Panc1 (cell line): Measurements from ENCODE around the gene ZBTB20. TPM values are rescaled to one million over a fixed set of nuclear protein-coding genes. Genes with fewer than 3 reads are reported as not detected.

Experiments
- ATAC-seq: fragments of 200-7000 bp; cut with Tn5 transposase; 2 replicates; pipeline ENCODE4 v1.9.1; 2020; ENCODE audit warnings: mild to moderate bottlenecking, moderate library complexity
- BruUV-seq: library from RNA; stranded (reverse); fragments of 400-500 nt; replicated peaks from 2 replicates; lab custom pipeline; 2021; lab: Mats Ljungman, UMichigan
- CTCF ChIA-PET: fragments of 300-600 bp; sonication (Branson Sonifier 250); formaldehyde crosslinking; loops from one replicate; lab custom pipeline; 2022; ENCODE audit warnings: antibody characterized with exemption; lab: Charles Lee
- POLR2A ChIA-PET: fragments of 300-600 bp; sonication (Branson Sonifier 250); formaldehyde crosslinking; loops from one replicate; lab custom pipeline; 2022; ENCODE audit warnings: antibody characterized with exemption; lab: Charles Lee
- DNase-seq: peaks from one replicate; pipeline ENCODE4 v3.0.0-alpha.2; 2010; ENCODE audit warnings: low read depth, low spot score
- H3K27ac ChIP-seq: 2 replicates; pipeline ENCODE4 v1.5.1; 2011; ENCODE audit warnings: mild to moderate bottlenecking, low read length, inconsistent platforms
- H3K27me3 ChIP-seq: fragments of 200-500 bp; sonication (Bioruptor generic); 2 replicates; pipeline ENCODE4 v1.6.0; 2014; ENCODE audit warnings: low read length, inconsistent platforms; ENCODE audit not compliant: control insufficient read depth, insufficient read depth
- H3K36me3 ChIP-seq: fragments of 200-500 bp; sonication (Bioruptor generic); 2 replicates; pipeline ENCODE4 v1.5.1; 2014; ENCODE audit warnings: inconsistent platforms, mild to moderate bottlenecking, low read length, moderate library complexity; ENCODE audit not compliant: control insufficient read depth, insufficient read depth
- H3K4me1 ChIP-seq: 2 replicates; pipeline ENCODE4 v1.5.1; 2011; ENCODE audit warnings: inconsistent platforms, mild to moderate bottlenecking, low read length, moderate library complexity; ENCODE audit not compliant: control insufficient read depth, insufficient read depth
- H3K4me3 ChIP-seq, 2 experiments: 2 replicates each; pipeline ENCODE4 v1.5.1; 2011 to 2012; ENCODE audit warnings: low read depth in 2 of 2, low read length in 2 of 2, mild to moderate bottlenecking in 2 of 2, inconsistent platforms in 1 of 2, moderate library complexity in 1 of 2
- H3K9me3 ChIP-seq: fragments of 200-500 bp; sonication (Bioruptor generic); 2 replicates; pipeline ENCODE4 v1.5.1; 2014; ENCODE audit warnings: low read depth, mild to moderate bottlenecking, inconsistent platforms, low read length, moderate library complexity; ENCODE audit not compliant: control insufficient read depth, insufficient read depth
- CTCF ChIP-seq: fragments of 450-650 bp; IDR thresholded peaks from 2 replicates; pipeline ENCODE4 v1.5.1; 2017; ENCODE audit warnings: mild to moderate bottlenecking
- POLR2AphosphoS5 ChIP-seq: IDR thresholded peaks from 2 replicates; pipeline ENCODE4 v1.6.1; 2012; ENCODE audit warnings: mild to moderate bottlenecking, low read depth, low read length, moderate library complexity
- REST ChIP-seq, 2 experiments: IDR thresholded peaks; 2 replicates each; pipeline ENCODE4 v1.6.1; 2011 to 2012; ENCODE audit warnings: low read depth in 2 of 2, control low read depth in 1 of 2, low read length in 1 of 2, mild to moderate bottlenecking in 1 of 2, moderate library complexity in 1 of 2; ENCODE audit not compliant: insufficient read depth in 1 of 2
- SIN3A ChIP-seq: IDR thresholded peaks from 2 replicates; pipeline ENCODE4 v1.6.1; 2012; ENCODE audit warnings: low read depth, mild to moderate bottlenecking, low read length, moderate library complexity, borderline replicate concordance; ENCODE audit not compliant: insufficient read depth
- TCF7L2 ChIP-seq: IDR thresholded peaks from 2 replicates; pipeline ENCODE4 v1.6.1; 2011; ENCODE audit warnings: mild to moderate bottlenecking, low read depth, low read length, inconsistent platforms
- in situ Hi-C: cut with HindIII; loops from 2 replicates; pipeline ENCODE4 v1.10.0; 2016; ENCODE audit warnings: low sequenced_read_pairs, low pct_unique_long_range_greater_than_20kb
- intact Hi-C: fragments of 100-400 bp; cut with micrococcal nuclease; formaldehyde crosslinking; loops from one replicate; pipeline ENCODE4 v1.10.0; 2022; ENCODE audit not compliant: unreplicated experiment
- total RNA-seq: library from RNA; stranded (reverse); gene quantifications from one replicate; pipeline ENCODE4 v1.2.1, GENCODE V29; 2021; ENCODE audit not compliant: unreplicated experiment

Gene ZBTB20
- total RNA-seq, 1 experiment from 2014 or later: 4.1 TPM

- no peak overlapping the region for H3K4me3 ChIP-seq
- in situ Hi-C loops (no loop called here), intact Hi-C loops (no loop called here)
- no peaks in the 10 kb centered on the region; the same call in 1 of the 2 replicates for H3K9me3 ChIP-seq
- POLR2A ChIA-PET: no interaction called here
- no peaks in the 10 kb centered on the region for H3K4me1 ChIP-seq
- CTCF ChIA-PET: no interaction called here
- TF ChIP-seq SIN3A (no peak), CTCF (no peak), TCF7L2 (no peak), POLR2AphosphoS5 (no peak), REST (IDR thresholded peaks at IDR 0.05; ENCODE audit: insufficient read depth in 1 of 2, low read depth in 2 of 2, low read length in 1 of 2) (no peak)
- BruUV-seq: no TSS peak
- ATAC-seq (no peak), DNase-seq (no peak)
- no peaks in the 10 kb centered on the region for H3K36me3 ChIP-seq
- H3K27ac ChIP-seq: no peak overlapping the region
- no peaks in the 10 kb centered on the region for H3K27me3 ChIP-seq
Observed at GRCh38 chr3:114596147-114596546, 550.9 kb downstream of the ZBTB20 start.

- POLR2A ChIA-PET: no interaction called here
- in situ Hi-C loops (no loop called here), intact Hi-C loops (no loop called here)
- no peaks in the 10 kb centered on the region for H3K27me3 ChIP-seq
- no TSS peak for BruUV-seq
- no peak overlapping the region for H3K27ac ChIP-seq
- ATAC-seq: no peak
- no peaks in the 10 kb centered on the region for H3K4me1 ChIP-seq
- H3K9me3 ChIP-seq: no peaks in the 10 kb centered on the region; the same call in 1 of the 2 replicates
- no peak for TF ChIP-seq SIN3A
- TF ChIP-seq CTCF: no peak
- no peak for TF ChIP-seq POLR2AphosphoS5
- no peak for TF ChIP-seq REST (IDR thresholded peaks at IDR 0.05; ENCODE audit: insufficient read depth in 1 of 2, low read depth in 2 of 2, low read length in 1 of 2)
- TF ChIP-seq TCF7L2: no peak
- no peak for DNase-seq
- no peaks in the 10 kb centered on the region for H3K36me3 ChIP-seq
- no peak overlapping the region for H3K4me3 ChIP-seq
- CTCF ChIA-PET: no interaction called here
Observed at GRCh38 chr3:114595522-114596028, 551.5 kb downstream of the ZBTB20 start.
